GM19193 (cell line): Measurements from ENCODE around the gene PDE4D.

Experiments
- POLR2A ChIP-seq: IDR thresholded peaks from 4 replicates; pipeline ENCODE4 v1.6.1; 2011; ENCODE audit not compliant: insufficient read depth, insufficient read length; ENCODE audit errors: extremely low read depth

The PDE4D gene

GRCh38 chr5:59533730-59534108 lies 359.8 kb downstream of the PDE4D start:
- no peak for TF ChIP-seq POLR2A

DNA sequence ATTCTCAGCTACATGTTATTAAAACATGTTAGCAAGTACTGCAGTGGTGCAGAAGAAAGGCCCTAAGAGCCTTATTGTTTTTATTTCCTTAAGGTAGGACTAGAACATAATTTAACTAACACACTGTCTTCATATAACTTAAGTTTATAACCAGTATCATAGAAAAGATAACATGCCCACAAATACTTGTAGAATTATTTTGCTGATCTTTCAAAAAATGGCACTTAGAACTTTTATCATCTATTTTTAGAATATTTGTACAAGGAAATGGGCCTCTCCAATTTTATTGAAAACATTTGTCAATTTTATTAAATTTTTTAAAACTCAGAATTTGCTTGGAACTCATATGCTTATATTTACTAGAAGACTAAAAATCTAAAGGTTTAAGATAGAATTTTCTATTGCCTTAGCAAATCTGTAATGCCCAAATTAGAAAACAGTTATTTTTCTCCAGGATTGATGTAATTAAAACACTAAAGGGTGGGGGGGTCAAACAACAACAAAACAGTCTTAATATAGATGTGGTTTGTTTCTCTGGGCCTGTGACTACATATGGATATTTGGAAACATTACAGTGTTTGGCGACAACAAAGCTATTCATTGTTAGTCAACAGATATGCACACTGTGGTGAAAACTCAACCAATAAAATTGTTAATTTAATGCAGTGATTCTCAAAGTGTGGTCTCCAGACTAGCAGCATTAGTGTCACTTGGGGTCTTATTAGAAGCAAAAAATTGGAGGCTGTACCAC lies 360.4 kb downstream of the PDE4D start:
- TF ChIP-seq POLR2A, result no peak

GRCh38 chr5:59529239-59529638 lies 364.3 kb downstream of the PDE4D start:
- no peak for TF ChIP-seq POLR2A

- no peak for TF ChIP-seq POLR2A
Observed at GRCh38 chr5:59528202-59528862, 365.2 kb downstream of the PDE4D start.

GRCh38 chr5:59525957-59526356 lies 367.6 kb downstream of the PDE4D start:
- TF ChIP-seq POLR2A, result no peak

DNA sequence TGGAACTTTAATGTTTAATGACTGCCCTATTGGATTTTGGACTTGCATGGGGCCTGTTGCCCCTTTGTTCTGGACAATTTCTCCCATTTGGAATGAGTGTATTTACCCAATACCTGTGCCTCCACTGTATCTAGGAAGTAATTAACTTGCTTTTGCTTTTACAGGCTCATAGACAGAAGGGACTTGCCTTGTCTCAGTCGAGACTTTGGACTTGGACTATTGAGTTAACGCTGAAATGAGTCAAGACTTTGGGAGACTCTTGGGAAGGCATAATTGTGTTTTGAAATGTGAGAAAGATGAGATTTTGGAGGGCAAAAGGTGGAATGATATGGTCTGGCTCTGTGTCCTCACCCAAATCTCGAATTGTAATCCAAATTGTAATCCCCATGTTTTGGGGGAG lies 368.2 kb downstream of the PDE4D start:
- TF ChIP-seq POLR2A, result no peak

DNA sequence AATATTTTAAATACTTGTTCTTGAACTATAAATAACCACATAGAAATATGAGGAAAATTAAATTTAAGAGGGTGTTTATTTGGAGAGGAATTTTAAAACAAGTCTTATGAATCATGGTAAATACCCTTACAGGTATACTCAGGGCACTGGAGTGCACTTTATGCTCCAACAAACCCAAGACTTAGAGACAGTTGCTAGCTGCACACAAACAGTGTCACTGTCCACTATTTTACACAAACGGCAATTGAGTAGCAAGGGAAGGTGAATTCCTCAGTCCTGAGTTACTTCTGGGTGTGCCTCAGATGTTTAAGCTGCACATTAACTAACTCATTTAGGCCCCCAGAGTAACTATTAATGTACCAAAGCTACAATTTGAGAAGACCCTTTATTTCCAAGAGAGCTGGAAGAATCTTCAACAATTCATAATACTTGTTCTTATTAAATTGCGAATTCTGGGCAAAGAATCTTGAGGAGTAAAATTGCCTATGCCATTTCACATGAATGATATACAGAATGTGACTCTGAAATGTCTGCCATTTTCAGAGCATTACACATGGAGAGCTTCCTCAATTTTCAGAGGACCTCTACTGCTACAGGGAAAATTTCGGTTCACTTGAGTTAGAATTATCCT lies 371.2 kb downstream of the PDE4D start:
- no peak for TF ChIP-seq POLR2A

DNA sequence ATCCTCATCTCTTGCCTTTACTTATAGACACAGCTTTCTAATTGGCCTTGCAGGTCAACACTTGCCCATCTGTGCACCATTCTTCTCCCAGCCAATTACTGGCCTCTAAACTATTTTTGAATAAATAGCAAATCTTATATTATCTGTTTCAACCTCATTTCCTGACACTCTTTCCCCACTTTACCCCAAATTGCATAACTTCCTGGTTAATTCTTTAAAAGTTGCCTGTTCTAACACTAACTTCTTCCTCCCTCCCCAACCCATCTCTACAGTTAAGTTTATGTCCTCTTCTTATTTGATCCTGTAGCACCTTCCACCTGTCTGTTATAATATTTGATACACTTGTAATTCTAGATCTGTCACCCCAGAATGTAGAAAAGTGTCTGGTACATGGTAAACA lies 372.1 kb downstream of the PDE4D start:
- no peak for TF ChIP-seq POLR2A

DNA sequence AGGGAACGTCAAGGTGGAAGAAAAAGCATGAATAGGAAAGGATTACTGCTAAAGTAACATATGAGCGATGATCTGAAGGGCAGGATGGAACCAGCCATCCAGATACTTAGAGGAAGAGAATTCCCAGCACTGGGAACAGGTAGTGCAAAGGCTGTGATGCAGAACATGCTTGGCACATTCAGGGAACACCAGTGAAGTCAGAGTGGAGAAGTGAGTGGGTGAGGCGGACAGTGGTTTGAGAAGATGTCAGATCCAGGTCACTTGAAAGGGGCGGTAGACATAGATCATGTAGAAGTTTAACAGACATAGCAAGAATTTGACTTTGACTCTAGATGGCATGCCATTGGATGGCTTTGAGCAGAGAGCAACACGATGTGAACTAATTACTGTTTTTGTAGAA lies 374.2 kb downstream of the PDE4D start:
- TF ChIP-seq POLR2A, result no peak

DNA sequence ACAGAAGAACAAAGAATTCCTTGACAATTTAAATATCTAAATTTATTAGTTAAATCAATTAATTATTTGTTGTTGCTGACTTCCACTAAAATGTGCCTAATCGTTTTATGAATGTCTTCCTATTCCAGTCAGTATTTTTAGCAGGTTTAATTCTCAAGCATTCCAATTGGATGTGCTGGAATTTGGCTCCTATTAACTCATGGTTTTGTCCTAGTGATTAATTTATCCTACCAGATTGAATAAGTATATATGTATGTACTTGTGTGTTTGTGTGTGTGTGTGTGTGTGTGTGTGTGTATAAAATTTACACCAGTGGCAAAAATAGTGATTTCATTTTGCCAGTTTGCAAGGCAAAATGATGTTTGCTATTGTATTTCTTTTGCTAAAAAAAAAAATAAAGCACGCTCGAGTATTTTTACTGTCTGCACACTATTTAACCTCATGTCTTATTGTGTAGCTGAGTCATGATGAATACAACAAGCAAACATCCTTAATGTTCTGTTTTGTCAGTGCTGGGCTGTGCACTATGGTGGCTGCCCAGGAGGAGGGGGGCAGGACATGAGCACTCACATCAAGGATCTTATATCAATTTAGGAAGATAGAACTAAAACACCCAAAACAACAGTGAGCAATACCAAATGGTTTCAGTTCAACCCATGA lies 375.5 kb downstream of the PDE4D start:
- no peak for TF ChIP-seq POLR2A

DNA sequence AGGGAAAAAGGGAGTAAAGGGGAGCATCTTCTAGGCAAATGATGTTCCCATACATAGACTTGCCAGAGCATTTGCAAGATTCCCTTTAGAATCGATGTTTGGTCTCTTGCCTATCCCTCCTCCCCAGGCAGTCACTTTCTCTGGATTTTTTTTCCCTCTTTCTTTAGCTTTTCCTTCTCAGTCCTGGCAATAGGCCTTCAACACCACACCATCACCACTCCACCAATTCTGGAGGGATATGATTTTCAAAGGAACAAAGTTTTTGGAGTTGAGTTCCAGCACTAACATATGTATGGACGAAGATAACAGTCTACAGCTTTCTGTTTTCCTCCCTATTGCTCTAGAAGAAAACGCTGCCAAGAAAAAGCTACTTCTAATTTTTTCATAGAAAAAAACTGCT lies 377.4 kb downstream of the PDE4D start:
- no peak for TF ChIP-seq POLR2A

- TF ChIP-seq POLR2A, result no peak
Observed at GRCh38 chr5:59506285-59506877, 387.1 kb downstream of the PDE4D start.

DNA sequence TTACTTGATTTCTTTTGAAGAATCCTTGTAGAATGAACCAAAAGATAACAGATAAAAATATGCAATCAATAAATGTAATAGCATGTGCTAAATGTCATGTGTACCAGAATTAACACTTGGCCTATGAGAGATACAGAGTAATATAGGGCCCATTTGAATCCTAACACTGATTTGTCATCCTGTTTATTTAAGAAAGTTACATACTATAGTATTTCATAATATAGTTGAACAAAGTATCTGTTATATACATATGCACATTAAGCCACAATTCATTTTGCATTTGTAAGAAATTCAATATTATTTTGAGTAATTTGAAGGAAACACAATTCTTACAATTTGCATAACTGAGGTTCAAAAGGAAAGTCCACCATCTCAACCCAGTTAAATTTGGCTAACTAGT lies 389.5 kb downstream of the PDE4D start:
- TF ChIP-seq POLR2A, result no peak

DNA sequence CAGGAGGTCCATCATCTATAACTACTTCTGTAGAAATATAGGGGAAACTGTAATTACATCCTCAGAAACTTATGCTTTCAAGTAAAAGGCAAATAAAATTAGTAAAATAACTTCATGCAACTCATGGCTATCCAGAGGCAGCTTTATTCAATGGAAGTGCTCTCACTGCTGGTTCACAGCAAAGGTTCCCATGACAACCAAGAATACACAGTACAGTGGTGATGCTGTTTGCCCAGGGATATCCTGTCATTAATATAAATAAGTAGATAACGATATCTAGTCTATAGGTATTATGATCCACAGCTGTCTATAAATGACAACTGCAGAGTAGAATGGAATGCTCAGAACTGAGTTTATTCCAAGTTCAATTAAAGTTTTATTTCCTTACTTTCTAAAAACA lies 390.3 kb downstream of the PDE4D start:
- no peak for TF ChIP-seq POLR2A

- TF ChIP-seq POLR2A, result no peak
Observed at GRCh38 chr5:59501316-59501715, 392.2 kb downstream of the PDE4D start.
